Embryonic facial prominence (tissue), 1 donor: Measurements from ENCODE around the gene NRXN3.
A peak's percentile ranks its signal among the peaks of the same experiment; 100 is the strongest.

Experiments
- DNase-seq: peaks from one replicate; pipeline ENCODE4 v3.0.0-alpha.2; 2016; ENCODE audit errors: extremely low spot score

The NRXN3 gene

DNA sequence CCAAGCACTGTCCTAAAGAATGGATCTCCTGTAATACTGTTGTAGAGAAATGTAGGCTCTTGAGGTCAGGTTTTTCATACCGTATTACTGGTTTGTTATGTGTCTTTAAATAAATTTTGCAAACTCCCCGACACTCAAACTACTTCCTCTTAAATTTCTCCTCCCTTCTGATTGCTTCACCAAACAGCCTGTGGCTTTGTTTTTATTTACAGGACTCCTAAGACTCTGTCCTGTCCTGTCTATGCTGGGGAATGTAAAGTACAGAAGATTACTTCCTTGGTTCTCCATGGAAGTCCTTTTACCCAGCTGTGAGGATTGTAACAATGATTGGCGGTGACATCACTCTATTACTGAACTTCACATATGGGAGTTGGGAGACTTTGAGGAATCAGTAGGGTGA, 1167.6 kb downstream of the NRXN3 start:
- no peak for DNase-seq

GRCh38 chr14:79342942-79343341, 1172.8 kb downstream of the NRXN3 start:
- no peak for DNase-seq

GRCh38 chr14:79351011-79351410, 1180.8 kb downstream of the NRXN3 start:
- no peak for DNase-seq

- no peak for DNase-seq
Measured at GRCh38 chr14:79352076-79352630, 1182.0 kb downstream of the NRXN3 start.

- no peak for DNase-seq
Measured at GRCh38 chr14:79354336-79354735, 1184.2 kb downstream of the NRXN3 start.

DNA sequence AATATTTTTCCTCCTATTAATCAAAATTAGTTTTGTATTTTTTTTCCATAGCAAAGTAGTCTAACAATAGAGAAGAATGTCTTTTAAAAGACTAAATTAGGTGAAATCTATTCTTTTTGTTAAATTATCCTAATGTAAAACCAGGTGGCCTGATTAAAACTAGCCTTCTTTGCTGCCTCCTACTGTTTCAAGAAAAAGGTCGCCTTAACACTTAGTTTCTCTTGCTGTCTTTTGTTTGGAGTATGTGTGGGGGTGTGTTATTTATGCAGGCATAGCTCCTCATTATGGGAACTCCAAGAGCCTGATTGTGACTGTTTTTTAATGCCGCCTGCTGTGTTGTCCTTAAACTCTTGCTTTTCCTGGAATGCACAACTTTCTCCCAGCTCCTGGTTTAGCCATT, 1185.9 kb downstream of the NRXN3 start:
- DNase-seq = no peak

DNA sequence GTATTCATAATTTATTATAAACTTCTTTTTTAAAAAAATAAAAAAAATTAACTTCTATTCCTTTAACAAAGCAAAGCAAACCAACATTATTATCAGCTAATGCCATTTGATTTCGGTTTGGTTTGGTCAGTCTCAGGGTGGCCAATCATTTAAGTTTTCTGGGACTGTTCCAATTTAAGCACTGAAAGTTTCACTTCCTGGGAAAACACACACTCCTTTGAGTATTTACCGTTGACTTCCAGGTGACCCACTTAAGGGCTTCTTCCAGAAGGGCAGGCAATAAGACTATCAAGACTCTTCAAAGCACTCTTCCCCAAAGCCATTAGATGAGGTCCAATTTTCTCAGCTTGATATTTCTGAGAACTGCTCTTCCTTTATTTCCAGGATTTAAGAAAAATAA, 1187.1 kb downstream of the NRXN3 start:
- DNase-seq = no peak

DNA sequence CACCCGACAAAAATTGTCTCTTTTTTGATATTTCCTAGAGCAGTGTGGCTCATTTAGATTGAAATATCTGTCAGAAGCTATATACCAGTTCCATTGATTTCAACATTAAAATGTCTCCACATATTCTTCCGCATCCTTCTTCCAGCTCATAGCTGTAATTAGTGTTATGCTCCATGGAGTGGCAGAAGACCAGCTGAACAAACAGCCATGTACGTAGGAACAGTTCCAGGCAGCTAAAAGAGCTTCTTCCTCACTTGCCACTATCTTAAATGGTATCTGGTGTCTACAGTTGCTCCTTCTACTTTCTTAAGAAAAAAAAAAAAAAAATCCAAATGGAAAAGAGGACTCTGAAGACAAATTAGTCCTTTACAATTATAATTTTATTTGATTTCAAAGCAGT, 1193.1 kb downstream of the NRXN3 start:
- no peak for DNase-seq

GRCh38 chr14:79369359-79370332, 1199.5 kb downstream of the NRXN3 start:
- no peak for DNase-seq

DNA sequence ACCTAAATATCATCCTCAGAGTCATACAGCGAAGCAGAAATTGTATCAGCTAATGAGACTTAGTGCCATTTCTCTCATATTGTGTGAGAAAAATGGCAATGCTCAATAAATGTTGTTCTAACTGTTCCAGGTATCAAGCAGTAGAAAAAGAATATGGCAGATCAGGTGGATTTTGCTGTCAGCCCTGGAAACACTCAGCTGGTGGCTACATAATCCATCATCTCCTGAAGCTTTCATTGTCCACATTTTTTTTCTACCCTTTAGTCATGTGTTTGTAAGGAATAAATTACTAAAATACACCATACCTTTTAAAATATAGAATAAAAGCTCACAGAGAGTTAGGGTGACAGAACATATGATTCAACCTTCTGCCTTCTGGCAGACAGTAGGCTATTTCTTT, 1200.8 kb downstream of the NRXN3 start:
- DNase-seq = no peak

GRCh38 chr14:79373451-79373850, 1203.3 kb downstream of the NRXN3 start:
- no peak for DNase-seq

- DNase-seq = no peak
Measured at GRCh38 chr14:79375356-79375755, 1205.2 kb downstream of the NRXN3 start.

DNA sequence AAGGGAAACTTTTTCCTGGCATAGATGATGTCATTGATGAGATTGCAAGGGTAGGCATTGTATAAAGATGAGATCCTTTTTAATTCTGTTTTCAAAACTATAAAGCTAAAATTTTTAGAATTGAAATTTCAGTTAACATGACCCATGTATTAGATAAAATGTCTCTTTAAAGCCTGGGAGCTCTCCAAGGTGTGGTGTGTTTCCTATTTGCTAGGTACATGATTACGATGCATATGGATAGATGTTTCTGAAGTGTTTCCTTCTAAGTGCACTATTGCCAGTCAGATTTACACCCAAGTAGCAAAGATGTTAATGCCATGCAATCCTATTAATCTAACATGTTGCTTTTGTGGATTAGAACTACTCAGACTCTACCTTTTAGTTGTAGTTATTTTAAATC, 1206.4 kb downstream of the NRXN3 start:
- no peak for DNase-seq

DNA sequence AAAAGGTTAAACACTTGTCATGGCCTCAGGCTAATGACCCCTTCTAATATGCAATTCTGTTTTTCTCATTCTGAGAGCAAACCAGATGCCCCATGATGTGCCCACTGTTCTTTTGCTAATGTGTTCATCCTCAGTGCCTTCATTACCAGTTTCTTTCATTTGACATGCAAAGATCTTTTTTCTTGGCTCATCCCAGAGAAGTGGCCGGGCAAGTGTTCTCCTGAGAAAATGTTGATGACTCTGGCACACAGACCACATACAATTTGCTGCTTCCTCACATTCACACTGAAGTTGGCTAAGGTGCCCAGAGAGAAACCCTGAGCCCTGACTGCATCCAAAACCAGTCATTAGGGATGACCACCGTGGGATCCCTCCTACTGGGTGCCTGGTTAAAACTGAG, 1207.8 kb downstream of the NRXN3 start:
- DNase-seq = no peak

GRCh38 chr14:79379266-79379665, 1209.1 kb downstream of the NRXN3 start:
- DNase-seq = no peak

- DNase-seq = no peak
Measured at GRCh38 chr14:79383031-79383430, 1212.9 kb downstream of the NRXN3 start.

DNA sequence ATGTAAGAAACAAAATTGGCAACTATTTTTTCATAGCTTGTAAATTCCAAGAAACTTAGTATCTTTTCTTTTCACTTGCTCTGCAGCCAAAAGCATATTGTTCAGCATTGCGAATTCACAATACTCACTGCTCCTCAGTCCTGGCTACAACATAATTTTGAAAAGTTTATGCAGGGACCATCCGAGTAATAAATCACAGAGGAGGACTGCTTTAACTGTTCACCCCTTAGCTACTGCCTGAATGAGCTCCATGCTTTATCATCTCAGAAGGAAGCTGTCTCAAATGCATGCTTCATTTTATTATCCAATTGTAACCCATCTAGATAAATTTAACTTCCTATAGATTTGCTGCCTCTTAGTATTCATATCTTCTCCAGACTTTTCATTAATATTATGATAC, 1213.3 kb downstream of the NRXN3 start:
- no peak for DNase-seq

DNA sequence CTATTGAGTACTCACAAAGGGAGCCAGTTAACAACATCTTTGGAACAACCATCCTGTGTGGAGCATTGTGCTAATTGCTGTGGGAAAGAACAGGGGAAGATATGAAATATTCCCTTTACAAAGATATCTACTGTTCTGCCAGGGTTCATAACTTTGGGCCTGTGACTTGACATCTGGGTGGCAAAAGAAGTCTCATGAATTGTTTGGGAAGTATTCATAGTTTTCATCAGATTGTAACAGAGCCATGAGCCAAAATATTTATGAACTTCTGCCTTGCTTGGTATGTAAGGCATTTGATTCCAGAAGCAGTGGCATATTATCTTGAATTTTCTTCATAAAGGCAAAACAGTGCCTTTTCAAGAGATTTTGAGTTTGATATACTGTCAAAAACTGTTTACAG, 1224.9 kb downstream of the NRXN3 start:
- DNase-seq = no peak

- DNase-seq = peak; percentile 29
Measured at GRCh38 chr14:79404874-79405511, 1234.8 kb downstream of the NRXN3 start.

DNA sequence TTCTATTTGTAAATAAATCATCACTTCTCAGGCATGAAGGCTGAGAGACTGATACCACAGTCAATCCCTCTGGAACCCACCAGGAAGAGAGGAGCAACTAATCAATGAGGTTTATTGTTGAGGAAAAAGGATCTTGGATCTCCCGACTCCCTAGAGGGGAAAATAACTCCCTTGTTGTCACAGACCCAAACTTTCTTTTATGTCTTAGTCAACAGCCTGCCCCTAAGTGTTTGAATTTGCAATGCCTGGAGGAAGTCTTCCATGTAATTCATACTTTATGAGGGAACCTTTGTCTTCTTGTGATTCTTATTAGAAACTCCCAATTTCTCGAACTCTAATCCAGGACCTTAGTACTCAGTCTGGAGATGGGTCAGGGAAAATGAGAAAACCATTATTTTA, 1235.3 kb downstream of the NRXN3 start:
- no peak for DNase-seq

DNA sequence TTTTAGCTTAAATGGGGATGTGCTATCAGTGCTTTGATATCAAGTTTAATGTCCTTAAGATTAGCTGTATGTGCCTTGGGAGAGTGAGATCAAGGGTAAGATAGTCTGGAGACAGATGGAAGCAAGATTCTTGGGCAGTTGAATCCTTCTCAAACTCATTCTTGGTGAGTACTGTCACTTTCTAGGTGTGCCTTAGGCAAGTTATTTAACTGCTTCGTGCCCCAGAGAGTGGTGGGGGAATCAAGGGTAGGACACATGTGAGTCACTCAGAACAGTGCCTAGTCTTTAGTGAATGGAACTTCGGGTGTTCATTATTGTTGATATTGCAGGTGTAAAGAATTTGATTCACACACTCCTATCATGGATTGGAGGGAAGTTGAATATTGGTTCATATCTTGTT, 1237.4 kb downstream of the NRXN3 start:
- no peak for DNase-seq

DNA sequence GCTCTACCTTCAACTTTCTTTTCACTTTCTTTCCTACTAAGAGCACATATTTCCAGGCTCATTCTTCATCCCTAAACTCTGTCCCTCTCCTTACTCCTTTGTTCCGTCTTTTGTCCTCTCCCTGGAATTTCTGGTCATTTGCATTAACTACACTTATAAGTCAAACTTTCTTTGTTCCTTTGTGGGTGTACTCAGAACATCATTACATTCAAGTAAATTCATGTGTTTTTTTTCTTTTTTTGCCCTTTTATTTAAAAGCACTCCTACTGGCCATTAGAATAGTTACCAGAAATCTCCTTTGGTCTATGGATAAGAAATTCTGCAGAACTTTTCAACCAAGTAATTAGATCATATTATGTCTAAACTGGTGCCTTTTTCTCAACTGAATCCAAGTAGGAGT, 1238.5 kb downstream of the NRXN3 start:
- no peak for DNase-seq
